Heart right ventricle (tissue), 16 donors: Measurements from ENCODE around the gene PNPLA8. TPM values are rescaled to one million over a fixed set of nuclear protein-coding genes. Genes with fewer than 3 reads are reported as not detected.

Experiments used
- ATAC-seq, 8 donors: fragments of 200-7000 bp; cut with Tn5 transposase; one replicate each; pipeline ENCODE4 v1.9.1; 2020; ENCODE audit warnings: mild to moderate bottlenecking in 8 of 8, moderate library complexity in 8 of 8, moderate number of reproducible peaks in 1 of 8
- DNase-seq, 2 donors: peaks; one replicate each; pipeline ENCODE4 v3.0.0-alpha.2; 2020
- H3K27ac ChIP-seq, 10 donors: fragments of 200-600 bp; sonication (generic) in 2 of 10; one replicate each; pipeline versions ENCODE4 v1.5.0 to v1.8.0; 2020 to 2022; ENCODE audit warnings: mild to moderate bottlenecking in 3 of 10
- H3K27me3 ChIP-seq, 7 donors: fragments of 200-600 bp; one replicate each; pipeline ENCODE4 v1.8.0; 2021 to 2022; ENCODE audit warnings: mild to moderate bottlenecking in 2 of 7
- H3K36me3 ChIP-seq, 9 donors: fragments of 200-600 bp; sonication (generic) in 1 of 9; one replicate each; pipeline versions ENCODE4 v1.5.0 to v1.8.0; 2020 to 2022; ENCODE audit warnings: mild to moderate bottlenecking in 2 of 9
- H3K4me1 ChIP-seq, 9 donors: fragments of 200-600 bp; sonication (generic) in 1 of 9; one replicate each; pipeline versions ENCODE4 v1.5.0 to v1.8.0; 2020 to 2022; ENCODE audit warnings: mild to moderate bottlenecking in 4 of 9
- H3K4me3 ChIP-seq, 10 donors: fragments of 200-600 bp; sonication (generic) in 2 of 10; one replicate each; pipeline versions ENCODE4 v1.5.0 to v1.8.0; 2020 to 2022; ENCODE audit warnings: mild to moderate bottlenecking in 7 of 10, moderate library complexity in 2 of 10
- H3K9me3 ChIP-seq, 11 donors: fragments of 200-600 bp in 10 of 11; sonication (generic) in 2 of 11; one replicate each; pipeline versions ENCODE4 v1.5.0 to v1.8.0; 2013 to 2022; ENCODE audit warnings: mild to moderate bottlenecking in 2 of 11, control low read depth in 1 of 11, moderate library complexity in 1 of 11
- CTCF ChIP-seq, 9 donors: fragments of 200-600 bp; sonication (generic) in 2 of 9; IDR thresholded peaks; one replicate each; pipeline versions ENCODE4 v1.5.0 to v1.8.0; 2021 to 2022; ENCODE audit warnings: antibody characterized with exemption in 9 of 9, mild to moderate bottlenecking in 5 of 9, moderate library complexity in 1 of 9
- WGBS, 2 donors: extraction: QIAGEN DNeasy Blood & Tissue Kit; methylation state at CpG; one replicate each; pipeline ENCODE4 v1.1.7; 2013; ENCODE audit warnings: inconsistent platforms in 1 of 2; 5-methylcytosine and 5-hydroxymethylcytosine counted together
- intact Hi-C, 10 donors: fragments of 100-400 bp; cut with DNase I; formaldehyde crosslinking; loops; one replicate each; pipeline versions ENCODE4 v1.11.1 to v1.14.2; 2022
- polyA plus RNA-seq, 2 donors: library from polyadenylated mRNA; stranded (reverse); fragments of 200-250 nt; gene quantifications; one replicate each; pipeline ENCODE4 v1.2.3, GENCODE V29; 2013
- total RNA-seq, 10 donors: library from RNA; stranded (reverse); fragmentation: NEBNext Ultra II Directional in 3 of 10; extraction: Animal tissue kit (Norgen Biotek cat#: 25700) in 3 of 10; gene quantifications; one replicate each; pipeline versions ENCODE4 v1.2.1 to v1.2.4, GENCODE V29; 2021 to 2023
- donor health status: Arrhythmogenic right ventricular cardiomyopathy.
- donor health status: ischemic (EF 13 %, LVEDD 7.1; RV severe dilation, severe dysfunction).
- donor health status: healthy with polysubstance abuse.
- donor health status: DM: no; HTN: yes; CAD: no.
- donor health status: DM: no; HTN: no; CAD: no.
- donor health status: ischemic (EF 25% LVEDD 6.9; RV normal size, moderate dysfunction).
- donor health status: ischemic (EF 25% LVEDD 5.7; RV mildly dilated, moderate dysfunction).
- donor health status: healthy.
- donor health status: DM: yes; HTN: yes; CAD: no.
- donor health status: Ischemic cardiomyopathy.
- donor health status: ischemic (EF 35%, LVEDD 5.7; RV mildly dilated, moderate dysfunction).
- donor health status: nonischemic (EF 11% LVEDD 7.7; RV severe dilation, severe dysfunction).
- donor health status: DM: yes; HTN: yes; CAD: no.
- donor health status: PGD.
- donor health status: ischemic (EF 29% LVEDD 5.4; RV normal size, mild dysfunction).
- donor health status: nonischemic (EF 23%, LVEDD 6.1; RV moderate dilation, normal function).

PNPLA8 gene
- total and polyA plus RNA-seq, 12 donors = 13.2 to 39.9 (median 35.1) TPM

DNA sequence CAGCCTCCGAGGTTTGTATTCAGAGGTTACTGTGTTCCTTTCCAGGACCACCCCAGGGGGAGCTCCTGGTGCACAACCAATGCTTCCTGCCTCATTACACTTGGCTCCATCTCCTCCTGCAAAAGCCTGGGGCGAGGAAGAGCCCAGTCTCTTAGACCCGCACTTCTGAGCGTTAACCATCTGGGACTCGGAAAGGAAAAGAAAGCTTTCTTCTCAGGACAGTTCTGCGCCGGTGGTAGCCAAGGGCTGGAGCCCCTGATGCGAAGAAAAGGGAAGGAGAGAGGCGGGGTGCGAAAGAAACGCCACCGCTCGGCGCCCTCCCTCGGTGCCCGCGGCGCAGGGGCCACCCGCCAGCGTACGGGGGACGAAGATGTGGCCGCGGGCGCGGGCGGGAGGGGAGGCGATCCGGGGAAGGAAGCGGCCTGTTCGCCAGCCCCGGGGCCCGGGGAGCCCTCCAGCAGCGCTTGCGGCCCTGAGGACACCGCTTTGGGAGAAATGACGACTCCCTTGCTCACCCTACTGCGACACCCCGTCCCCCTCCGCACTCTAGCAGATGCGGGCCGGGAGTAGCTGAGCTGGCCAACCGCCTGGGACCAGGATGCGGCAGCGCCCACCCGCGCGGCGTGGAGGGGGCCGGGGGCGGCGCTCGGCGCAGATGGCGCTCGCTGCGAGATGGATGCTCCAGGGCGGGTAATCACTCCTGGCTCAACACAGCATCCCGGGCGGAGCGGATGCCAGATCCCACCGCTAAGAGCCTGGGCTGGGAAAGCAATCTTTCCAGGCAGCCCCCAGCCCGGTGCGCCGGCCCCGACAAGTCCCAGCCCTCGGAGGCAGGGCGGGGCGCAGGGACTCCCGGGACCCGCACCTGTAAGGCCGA, 71.0 kb downstream of the PNPLA8 start:
- no peak for DNase-seq
- Histone ChIP-seq H3K36me3 (no peaks in the 10 kb centered on the region), H3K9me3 (no peaks in the 10 kb centered on the region), H3K27me3 (peaks cover 6 to 99% (median 80%) of the 10 kb centered on the region in 7 donors), H3K27ac (no peak overlapping the region), H3K4me3 (peak overlapping the region; percentile 21 to 57 (median 50)), H3K4me1 (peaks cover 3 to 23% (median 16%) of the 10 kb centered on the region in 9 donors)
- intact Hi-C loops = loop anchor here in 6 of 10 donors (5.0 to 10.0 kb wide), 2 partner anchors 270 to 273 kb away; no protein-coding TSS in a partner anchor
- 0 to 1% methylated on average over 69 to 72 of the region's 72 CpGs for WGBS, 2 donors
- ATAC-seq = peak in 3 of 8 donors; percentile 17 to 46 (median 30)
- TF ChIP-seq CTCF (IDR thresholded peaks at IDR 0.05) = no peak

DNA sequence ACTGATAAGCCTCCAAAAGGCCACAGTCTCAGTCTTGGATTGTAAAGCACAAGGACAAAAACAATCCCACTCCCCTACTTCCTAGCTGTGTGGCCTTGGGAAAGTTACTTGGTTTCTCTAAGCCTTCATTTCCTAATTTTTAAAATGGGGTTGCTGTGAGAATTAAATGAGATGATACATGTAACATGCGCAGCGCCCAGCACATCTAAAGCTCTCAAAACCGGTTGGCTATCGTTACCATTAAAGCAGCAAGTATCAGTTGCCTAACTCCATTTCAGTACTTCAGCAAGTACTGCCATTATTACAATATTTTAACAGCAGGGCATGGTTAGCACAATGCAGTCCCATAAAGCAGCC, 71.6 kb downstream of the PNPLA8 start:
- peaks cover 6 to 94% (median 79%) of the 10 kb centered on the region in 7 donors for H3K27me3 ChIP-seq
- H3K36me3 ChIP-seq = no peaks in the 10 kb centered on the region
- ATAC-seq (no peak), DNase-seq (no peak)
- peaks cover 3 to 23% (median 16%) of the 10 kb centered on the region in 9 donors for H3K4me1 ChIP-seq
- H3K4me3 ChIP-seq = peak overlapping the region in 9 of 10 donors; percentile 21 to 57 (median 48)
- H3K27ac ChIP-seq = no peak overlapping the region
- 37 to 39% methylated on average over 4 of the region's 4 CpGs for WGBS, 2 donors
- intact Hi-C loops = loop anchor here in 5 of 10 donors (10.0 kb wide), 1 partner anchor 269 kb away; no protein-coding TSS in a partner anchor
- no peaks in the 10 kb centered on the region for H3K9me3 ChIP-seq
- TF ChIP-seq CTCF (IDR thresholded peaks at IDR 0.05) = no peak

- DNase-seq = no peak
- 86 to 92% methylated on average over 4 of the region's 4 CpGs for WGBS, 2 donors
- intact Hi-C loops = loop anchor here in 5 of 10 donors (10.0 kb wide), 1 partner anchor 269 kb away; no protein-coding TSS in a partner anchor
These were observed 72.6 kb downstream of the PNPLA8 start for GRCh38 chr7:108453320-108453719.

More at GRCh38 chr7:108453320-108453719, 72.6 kb downstream of the PNPLA8 start:
- no peak overlapping the region for H3K27ac ChIP-seq
- peaks cover 3 to 23% (median 16%) of the 10 kb centered on the region in 9 donors for H3K4me1 ChIP-seq
- H3K9me3 ChIP-seq = no peaks in the 10 kb centered on the region
- no peak overlapping the region for H3K4me3 ChIP-seq
- H3K27me3 ChIP-seq = peaks cover 6 to 90% (median 77%) of the 10 kb centered on the region in 7 donors
- ATAC-seq = no peak
- TF ChIP-seq CTCF (IDR thresholded peaks at IDR 0.05) = no peak
- no peaks in the 10 kb centered on the region for H3K36me3 ChIP-seq
